Hippocampal formation (tissue), 2 donors: ENCODE results near the gene ZNF624.

ENCODE experiments used
- DNase-seq, 2 donors: peaks; one replicate each; lab custom pipeline; 2025; lab: John Stamatoyannopoulos, UW

ZNF624 gene

DNA sequence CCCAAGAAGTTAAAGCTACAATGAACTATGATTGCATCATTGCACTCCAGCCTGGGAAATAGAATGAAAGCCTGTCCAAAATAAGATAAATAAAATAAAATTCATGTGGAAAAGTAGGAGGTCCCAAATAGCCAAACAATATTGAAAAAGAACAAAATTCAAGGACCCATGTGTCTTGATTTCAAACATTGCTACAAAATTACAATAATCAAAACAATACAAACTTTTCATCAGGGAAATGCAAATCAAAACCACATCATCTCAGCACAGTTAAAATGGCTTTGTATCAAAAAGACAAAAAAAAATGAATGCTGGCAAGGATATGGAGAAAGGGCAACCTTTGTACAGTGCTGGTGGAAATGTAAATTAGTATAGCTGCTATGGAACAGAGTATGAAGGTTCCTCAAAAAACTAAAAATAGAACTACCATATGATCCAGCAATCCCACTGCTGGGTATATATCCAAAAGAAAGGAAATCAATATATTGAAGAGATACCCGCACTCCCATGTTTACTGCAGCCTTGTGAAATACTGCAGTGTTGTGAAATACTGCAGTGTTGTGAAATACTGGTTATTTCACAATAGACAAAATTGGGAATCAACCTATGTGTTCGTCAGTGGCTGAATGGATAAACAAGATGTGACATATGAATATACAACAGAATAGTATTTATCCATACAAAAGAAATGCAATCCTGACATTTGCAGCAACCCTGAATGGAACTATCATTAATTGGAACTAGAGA, 60.1 kb downstream of the ZNF624 start:
- DNase-seq: no peak

DNA sequence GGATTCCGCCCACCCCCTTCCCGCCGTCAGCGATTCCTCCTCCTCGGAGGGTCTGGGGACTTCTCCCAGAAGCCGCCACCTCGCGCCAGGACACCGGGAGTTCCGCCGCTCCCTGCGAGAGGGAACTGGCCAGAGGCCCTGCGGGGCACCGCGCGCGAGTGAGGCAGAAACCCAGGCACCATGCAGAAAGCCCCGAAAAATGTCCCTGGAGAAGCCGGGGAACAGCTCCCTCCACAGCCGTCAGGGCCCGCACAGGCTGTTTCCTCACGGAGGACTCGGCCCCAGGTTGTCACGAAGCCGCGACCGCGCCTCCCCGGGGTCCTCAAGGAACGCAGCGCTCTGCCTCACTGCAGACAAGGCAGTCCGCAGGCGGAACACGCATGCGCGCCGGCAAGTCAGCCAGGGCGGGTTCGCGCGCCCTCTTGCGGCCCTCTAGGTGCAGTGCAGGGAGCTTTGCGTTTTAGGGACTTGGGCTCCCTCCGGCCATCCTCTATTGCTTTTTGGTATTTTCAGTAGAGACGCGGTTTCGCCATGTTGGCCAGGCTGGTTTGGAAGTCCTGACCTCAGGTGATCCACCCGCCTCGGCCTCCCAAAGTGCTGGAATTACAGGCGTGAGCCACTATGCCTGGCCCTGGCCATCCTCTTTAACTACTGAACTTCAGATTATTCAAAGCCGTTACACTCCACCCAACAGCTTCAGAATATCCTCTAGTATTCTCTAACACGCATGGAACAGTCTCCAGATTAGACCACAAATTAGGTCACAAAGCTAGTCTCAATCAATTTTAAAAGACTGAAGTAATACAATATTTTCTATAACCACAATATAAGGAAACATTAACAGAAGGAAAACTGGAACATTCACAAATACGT, 64.3 kb downstream of the ZNF624 start:
- DNase-seq: peak; percentile 73 to 84

DNA sequence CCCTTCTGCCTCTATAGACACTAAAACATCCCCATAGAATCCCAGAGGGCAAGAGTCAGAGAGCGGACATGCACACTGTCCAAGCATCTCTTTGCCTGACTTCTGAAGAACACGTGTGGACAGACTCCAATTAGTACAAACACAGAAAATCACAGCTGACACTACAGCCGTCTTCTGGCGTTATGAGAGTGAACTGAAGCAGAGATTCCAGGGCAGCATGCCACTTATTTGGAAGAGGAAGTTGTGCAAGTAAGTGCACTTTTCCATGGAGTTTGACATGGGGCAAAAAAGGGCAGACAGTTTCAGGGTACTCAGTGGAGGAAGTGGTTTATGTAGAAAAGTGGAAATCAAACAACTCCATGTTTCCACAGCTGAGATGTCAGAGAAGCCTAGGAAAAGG, 67.9 kb downstream of the ZNF624 start:
- DNase-seq: no peak

DNA sequence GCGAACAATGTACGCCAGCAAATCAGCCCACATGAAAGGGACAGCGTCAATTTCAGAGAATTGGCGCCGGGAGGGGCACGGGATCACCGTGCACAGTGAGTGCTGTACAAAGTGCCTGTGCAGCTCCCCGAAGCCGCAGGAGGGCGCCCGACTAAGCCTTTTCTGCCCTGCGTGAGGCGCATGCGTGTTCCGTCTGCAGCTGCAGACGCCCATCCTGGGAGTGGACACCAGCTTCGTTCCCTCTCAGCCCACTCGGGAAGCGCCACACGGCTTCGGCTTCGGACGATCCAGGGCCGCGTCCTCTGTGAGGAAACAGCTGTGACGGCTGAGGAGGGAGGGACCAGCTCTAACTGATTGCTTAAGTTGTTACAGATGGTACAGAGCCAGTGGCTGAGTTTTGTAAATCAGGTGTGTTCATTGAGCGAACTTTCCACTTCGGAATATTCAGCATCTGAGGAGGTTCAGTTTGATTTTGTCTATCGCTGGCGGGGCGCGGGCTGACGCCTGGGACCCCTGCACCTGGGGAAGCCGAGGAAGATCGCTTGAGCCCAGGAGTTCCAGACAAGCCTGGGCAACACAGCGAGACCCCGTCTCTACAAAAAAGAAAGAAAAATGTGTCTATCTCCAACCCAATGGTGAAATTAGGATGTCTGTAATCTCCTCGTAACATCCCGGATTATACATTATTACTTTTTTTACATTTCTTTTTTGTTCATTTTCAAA, 69.2 kb downstream of the ZNF624 start:
- peak; percentile 87 to 92 for DNase-seq

DNA sequence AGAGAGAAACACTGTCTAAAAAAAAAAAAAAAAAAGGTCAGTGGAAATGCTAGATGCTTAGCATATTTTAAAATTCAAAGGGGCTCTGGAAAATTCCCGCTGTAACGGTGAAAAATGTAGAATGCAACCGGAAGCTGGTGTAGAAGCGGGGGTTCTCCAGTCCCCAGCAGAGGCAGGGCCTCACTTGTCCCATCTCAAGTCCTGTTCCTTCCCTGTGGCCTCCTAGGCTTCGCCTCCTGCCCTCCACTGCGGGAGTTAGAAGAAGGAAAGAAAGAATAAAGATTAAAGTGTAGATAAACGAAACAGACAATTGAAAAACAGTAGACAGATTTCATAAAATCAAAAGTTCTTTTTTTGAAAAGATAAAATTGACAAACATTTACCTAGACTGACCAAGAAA, 69.9 kb downstream of the ZNF624 start:
- DNase-seq: no peak

DNA sequence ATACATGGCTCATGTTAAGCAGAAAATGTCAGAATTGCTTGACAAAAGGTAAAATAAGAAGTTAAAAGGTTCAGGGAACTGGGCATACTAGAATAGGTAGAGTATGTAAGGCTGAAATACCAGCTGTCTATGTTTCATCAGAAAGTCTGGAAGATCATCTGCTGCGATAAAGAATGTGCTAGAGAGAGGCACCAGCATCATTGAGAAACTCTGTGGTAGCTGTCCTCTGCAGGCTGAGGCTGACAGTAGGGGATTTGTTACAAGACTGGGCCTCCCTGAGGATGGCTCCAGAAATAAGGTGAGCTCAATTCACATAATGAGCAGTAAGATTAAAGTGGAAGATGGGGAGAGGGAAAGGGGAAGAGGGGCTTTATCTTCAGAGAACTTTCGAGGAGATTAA, 80.2 kb downstream of the ZNF624 start:
- no peak for DNase-seq
